ENCODE measurements around the gene C16orf96. TPM values are rescaled to one million over a fixed set of nuclear protein-coding genes. Genes with fewer than 3 reads are reported as not detected.

The C16orf96 gene
- total RNA-seq, 2 experiments from 2014 or later = 0.09 to 0.18 TPM

DNA sequence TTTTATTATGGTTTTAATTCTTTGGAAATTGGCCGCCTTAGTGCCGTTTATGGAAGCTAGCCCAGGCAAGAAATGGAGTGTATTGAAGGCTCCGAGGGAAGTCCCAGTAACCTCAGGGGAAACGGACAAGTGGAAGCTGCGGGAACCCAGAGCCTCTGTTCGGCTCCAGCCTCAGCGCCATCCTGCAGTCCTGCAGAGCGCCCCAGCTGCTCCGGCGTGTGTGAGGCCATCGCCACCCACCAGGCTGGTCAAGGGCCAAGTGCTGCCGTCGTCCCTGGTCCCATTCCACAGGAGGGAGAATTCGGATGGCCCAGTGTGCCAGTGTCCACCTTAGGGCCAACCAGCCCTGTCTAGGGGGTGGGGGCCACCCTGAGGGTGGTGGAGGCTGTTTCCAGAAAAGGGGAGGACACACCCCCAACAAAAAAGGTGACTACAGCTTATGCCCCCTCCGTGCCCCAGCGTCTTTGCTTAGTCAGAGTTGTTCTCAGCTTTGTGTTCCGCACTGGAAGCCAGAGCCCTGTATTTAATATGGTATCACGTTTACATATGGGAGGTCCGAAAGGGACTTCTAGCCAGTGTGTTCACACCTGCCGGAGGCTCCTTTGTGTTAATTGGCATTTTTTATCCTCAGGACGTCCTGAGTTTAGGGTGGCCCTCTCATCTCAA lies 81.5 kb downstream of the C16orf96 start:
- CTCF ChIA-PET = interaction anchor here (0.8 to 2.4 kb wide), 4 partner anchors 12 to 19 kb away, joined by 3 to 12 read pairs (median 4); no protein-coding TSS in a partner anchor
- intact Hi-C loops (cut with DNase I, micrococcal nuclease) = no loop called here
- peaks cover 19% of the 10 kb centered on the region for H3K4me1 Mint-ChIP-seq
- no peak for ATAC-seq
- H3K36me3 Mint-ChIP-seq (ENCODE audit: low read depth) = peaks cover 3% of the 10 kb centered on the region
- H3K27ac Mint-ChIP-seq = no peak overlapping the region
- no peak for DNase-seq
- no peaks in the 10 kb centered on the region for H3K27me3 Mint-ChIP-seq
- no peak overlapping the region for H3K4me3 Mint-ChIP-seq
- POLR2A ChIA-PET = no interaction called here
- H3K9me3 Mint-ChIP-seq (ENCODE audit: low read depth) = no peaks in the 10 kb centered on the region

DNA sequence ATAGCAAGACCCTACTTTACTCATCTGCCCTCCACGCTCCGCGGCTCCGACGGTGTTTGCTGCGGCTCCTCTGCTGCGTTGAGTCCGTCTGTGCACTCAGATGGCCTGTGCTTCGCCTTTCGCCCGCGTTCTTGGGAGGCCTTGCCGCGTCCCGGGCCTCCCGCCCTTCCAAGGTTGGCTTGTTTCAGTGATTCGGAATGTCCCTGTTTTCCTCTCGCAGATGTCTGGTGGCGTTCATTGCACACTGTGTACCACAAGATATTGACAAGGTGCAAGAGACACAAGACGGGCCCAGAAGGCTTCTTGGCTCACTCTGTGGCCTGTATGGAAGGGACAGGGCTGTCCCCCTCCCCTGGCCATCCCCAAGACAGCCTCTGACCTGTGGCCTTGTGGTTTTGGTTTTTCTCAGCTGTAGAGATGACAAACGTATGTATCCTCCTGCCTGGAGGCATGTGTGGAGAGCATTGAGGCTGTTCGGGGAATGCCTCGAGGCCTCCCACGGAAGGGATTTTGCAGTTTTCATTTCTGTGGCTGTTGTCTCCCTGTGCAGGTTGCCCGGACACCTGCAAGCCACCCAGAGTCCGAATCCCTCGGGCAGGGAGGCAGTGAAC lies 83.9 kb downstream of the C16orf96 start:
- ChIA-PET CTCF (no interaction called here), POLR2A (no interaction called here)
- Mint-ChIP-seq H3K4me1 (peaks cover 19% of the 10 kb centered on the region), H3K27ac (no peak overlapping the region), H3K9me3 (ENCODE audit: low read depth) (no peaks in the 10 kb centered on the region), H3K4me3 (no peak overlapping the region), H3K36me3 (ENCODE audit: low read depth) (peaks cover 3% of the 10 kb centered on the region), H3K27me3 (no peaks in the 10 kb centered on the region)
- no peak for DNase-seq
- no peak for ATAC-seq
- intact Hi-C loops (cut with DNase I, micrococcal nuclease) = no loop called here

DNA sequence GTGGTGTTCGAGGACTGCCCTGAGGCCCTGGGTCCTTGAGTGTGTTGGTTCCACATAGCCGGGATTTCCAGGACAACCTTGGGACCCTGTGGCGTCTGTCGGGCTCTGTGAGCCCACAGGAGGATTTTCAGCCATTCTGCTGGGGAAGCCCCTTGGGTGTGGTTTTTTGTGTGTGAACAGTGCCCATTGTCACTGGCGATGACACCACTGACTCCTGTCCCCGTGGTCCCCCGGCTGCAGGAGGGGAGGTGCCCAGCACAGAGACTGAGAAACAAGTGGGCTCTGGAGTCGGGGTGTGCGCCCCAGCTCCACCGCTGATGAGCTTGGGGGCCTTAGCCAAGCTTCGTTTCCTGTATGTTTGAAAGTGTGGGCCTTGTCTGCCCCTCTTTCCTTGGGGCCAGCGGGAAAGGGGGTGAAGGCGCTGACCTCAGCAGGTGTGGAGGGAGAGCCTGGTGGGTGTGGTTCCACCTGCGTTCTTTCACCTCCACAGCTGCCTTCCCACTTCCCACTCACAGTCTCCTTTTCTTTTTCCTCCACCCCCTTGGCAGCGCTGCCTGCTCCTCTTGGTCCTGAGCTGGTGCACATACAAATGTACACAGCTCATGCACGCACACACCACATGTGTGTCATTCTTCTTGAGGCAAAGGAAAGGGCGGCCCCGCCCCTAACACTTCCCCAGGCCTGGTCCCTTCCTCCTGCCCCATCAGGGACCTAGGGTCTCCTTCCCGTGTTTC lies 84.6 kb downstream of the C16orf96 start:
- no peak for DNase-seq
- Mint-ChIP-seq H3K4me3 (no peak overlapping the region), H3K27me3 (no peaks in the 10 kb centered on the region), H3K36me3 (ENCODE audit: low read depth) (peaks cover 3% of the 10 kb centered on the region), H3K4me1 (peaks cover 22% of the 10 kb centered on the region), H3K27ac (no peak overlapping the region), H3K9me3 (ENCODE audit: low read depth) (no peaks in the 10 kb centered on the region)
- POLR2A ChIA-PET = no interaction called here
- intact Hi-C loops (cut with DNase I, micrococcal nuclease) = no loop called here
- CTCF ChIA-PET = interaction anchor here (1.0 to 1.1 kb wide), 2 partner anchors 15 to 66 kb away, joined by 3 read pairs; no protein-coding TSS in a partner anchor
- peak; percentile 26 for ATAC-seq

DNA sequence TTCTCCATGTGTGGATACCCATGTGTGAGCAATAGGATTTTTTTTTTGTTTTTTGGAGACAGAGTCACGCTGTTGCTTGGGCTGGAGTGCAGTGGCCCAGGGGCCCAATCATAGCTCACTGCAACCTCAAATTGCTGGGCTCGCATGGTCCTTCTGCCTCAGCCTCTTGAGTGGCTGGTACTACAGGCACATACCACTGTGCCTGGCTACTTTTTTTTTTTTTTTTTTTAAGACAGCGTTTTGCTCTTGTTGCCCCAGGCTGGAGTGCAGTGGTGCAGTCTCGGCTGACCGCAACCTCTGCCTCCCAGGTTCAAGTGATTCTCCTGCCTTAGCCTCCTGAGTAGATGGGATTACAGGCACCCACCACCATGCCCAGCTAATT lies 85.2 kb downstream of the C16orf96 start:
- intact Hi-C loops (cut with DNase I, micrococcal nuclease) = no loop called here
- ChIA-PET POLR2A (no interaction called here), CTCF (interaction anchor here (1.0 to 1.1 kb wide), 2 partner anchors 16 to 66 kb away, joined by 3 read pairs; no protein-coding TSS in a partner anchor)
- DNase-seq (no peak), ATAC-seq (no peak)
- no peaks in the 10 kb centered on the region for H3K9me3 Mint-ChIP-seq (ENCODE audit: low read depth)
- peaks cover 22% of the 10 kb centered on the region for H3K4me1 Mint-ChIP-seq
- H3K27ac Mint-ChIP-seq = no peak overlapping the region
- H3K36me3 Mint-ChIP-seq (ENCODE audit: low read depth) = peaks cover 3% of the 10 kb centered on the region
- no peaks in the 10 kb centered on the region for H3K27me3 Mint-ChIP-seq
- H3K4me3 Mint-ChIP-seq = no peak overlapping the region

DNA sequence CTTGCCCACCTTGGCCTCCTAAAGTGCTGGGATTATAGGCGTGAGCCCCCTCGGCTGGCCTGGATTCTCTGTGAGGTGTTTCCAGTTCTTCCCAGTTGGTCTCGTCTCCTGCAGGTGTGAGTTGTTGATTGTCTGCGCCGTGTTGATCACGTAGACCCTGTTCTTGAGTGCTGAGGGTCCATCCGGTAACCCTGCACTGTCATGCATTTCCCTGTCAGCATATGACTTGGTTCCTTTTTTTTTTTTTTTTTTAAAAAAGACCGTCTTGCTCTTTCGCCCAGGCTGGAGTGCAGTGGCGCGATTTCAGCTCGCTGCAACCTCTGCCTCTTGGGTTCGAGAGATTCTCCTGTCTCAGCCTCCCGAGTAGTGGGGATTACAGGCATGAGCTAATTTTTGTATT lies 85.8 kb downstream of the C16orf96 start:
- Mint-ChIP-seq H3K27me3 (no peaks in the 10 kb centered on the region), H3K4me1 (peaks cover 26% of the 10 kb centered on the region), H3K36me3 (ENCODE audit: low read depth) (peaks cover 3% of the 10 kb centered on the region), H3K4me3 (no peak overlapping the region), H3K27ac (no peak overlapping the region), H3K9me3 (ENCODE audit: low read depth) (no peaks in the 10 kb centered on the region)
- DNase-seq = no peak
- intact Hi-C loops (cut with DNase I, micrococcal nuclease) = no loop called here
- ChIA-PET CTCF (interaction anchor here (1.1 kb wide), 1 partner anchor 65 kb away, joined by 3 read pairs; no protein-coding TSS in a partner anchor), POLR2A (no interaction called here)
- ATAC-seq = no peak

DNA sequence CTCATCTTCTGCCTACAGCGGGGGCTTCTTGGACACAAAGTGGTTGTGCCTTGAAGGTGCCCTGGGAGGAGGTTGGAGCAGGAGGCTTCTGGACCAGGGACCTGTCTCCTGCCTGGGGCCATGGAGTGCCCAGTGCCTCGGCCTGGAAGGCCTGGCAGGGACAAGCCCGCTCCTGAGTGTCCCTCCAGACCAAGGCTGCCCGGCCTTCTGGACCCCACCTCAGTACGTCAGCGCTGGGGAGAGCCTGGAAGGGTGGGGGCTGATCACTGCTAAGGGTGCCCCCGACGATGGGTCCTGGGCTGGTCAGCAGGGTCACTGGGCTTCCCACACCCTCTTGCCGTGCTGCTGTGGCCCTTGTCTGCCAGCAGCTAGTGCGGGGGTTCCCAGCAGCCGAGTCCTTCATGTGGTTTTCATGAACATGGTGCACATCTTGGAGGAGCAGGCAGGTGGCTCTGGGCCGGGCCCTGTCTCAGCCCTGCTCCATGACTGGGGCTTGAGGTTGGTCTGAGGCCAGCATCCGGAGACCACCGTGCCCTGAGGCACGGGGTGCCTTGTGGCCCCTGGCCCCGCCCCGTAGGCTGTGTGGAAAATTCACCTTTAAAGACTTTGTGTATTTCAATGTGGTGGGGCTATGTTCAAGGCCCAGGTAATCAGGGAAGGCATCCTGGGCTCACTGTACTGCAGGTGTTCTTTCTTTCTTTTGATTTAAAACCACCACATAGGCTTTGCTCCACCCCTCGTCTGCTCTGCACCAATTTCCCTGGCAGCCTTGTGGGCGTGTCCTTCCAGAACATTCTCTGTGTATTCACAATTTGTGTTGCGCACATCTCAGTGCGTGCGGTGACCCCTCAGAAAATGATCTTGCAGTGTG lies 90.9 kb downstream of the C16orf96 start:
- Mint-ChIP-seq H3K4me1 (peaks cover 31% of the 10 kb centered on the region), H3K27ac (peak overlapping the region; percentile 51), H3K36me3 (ENCODE audit: low read depth) (peaks cover 21% of the 10 kb centered on the region), H3K9me3 (ENCODE audit: low read depth) (no peaks in the 10 kb centered on the region), H3K4me3 (no peak overlapping the region), H3K27me3 (no peaks in the 10 kb centered on the region)
- intact Hi-C loops (cut with DNase I, micrococcal nuclease) = no loop called here
- ATAC-seq = peak; percentile 20
- ChIA-PET CTCF (interaction anchor here (0.9 kb wide), 1 partner anchor 172 kb away, joined by 3 read pairs; the partner anchor contains the start of gene NMRAL1), POLR2A (no interaction called here)
- DNase-seq = peak; percentile 41

DNA sequence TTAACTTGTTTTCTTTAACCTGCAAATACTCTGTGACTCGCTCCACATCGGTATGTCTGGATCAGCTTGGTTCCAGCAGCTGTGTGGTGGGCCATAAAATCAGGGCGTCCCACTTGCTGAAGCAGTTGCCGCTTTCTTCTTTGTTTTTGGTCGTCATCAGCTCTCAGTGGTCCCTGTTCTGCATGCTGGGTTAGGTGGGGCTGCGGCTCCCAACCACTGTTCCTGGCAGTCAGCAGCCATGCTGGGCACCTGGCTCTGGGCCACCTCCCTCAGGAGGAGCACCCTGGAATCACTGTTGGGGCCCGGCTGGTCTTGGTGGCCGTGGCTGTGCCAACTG lies 91.5 kb downstream of the C16orf96 start:
- H3K36me3 Mint-ChIP-seq (ENCODE audit: low read depth) = peaks cover 22% of the 10 kb centered on the region
- H3K27me3 Mint-ChIP-seq = no peaks in the 10 kb centered on the region
- ChIA-PET POLR2A (no interaction called here), CTCF (interaction anchor here (0.9 kb wide), 1 partner anchor 173 kb away, joined by 3 read pairs; the partner anchor contains the start of gene NMRAL1)
- no peak overlapping the region for H3K4me3 Mint-ChIP-seq
- H3K9me3 Mint-ChIP-seq (ENCODE audit: low read depth) = no peaks in the 10 kb centered on the region
- DNase-seq (no peak), ATAC-seq (peak; percentile 2)
- peak overlapping the region; percentile 37 for H3K27ac Mint-ChIP-seq
- intact Hi-C loops (cut with DNase I, micrococcal nuclease) = no loop called here
- peaks cover 31% of the 10 kb centered on the region for H3K4me1 Mint-ChIP-seq

DNA sequence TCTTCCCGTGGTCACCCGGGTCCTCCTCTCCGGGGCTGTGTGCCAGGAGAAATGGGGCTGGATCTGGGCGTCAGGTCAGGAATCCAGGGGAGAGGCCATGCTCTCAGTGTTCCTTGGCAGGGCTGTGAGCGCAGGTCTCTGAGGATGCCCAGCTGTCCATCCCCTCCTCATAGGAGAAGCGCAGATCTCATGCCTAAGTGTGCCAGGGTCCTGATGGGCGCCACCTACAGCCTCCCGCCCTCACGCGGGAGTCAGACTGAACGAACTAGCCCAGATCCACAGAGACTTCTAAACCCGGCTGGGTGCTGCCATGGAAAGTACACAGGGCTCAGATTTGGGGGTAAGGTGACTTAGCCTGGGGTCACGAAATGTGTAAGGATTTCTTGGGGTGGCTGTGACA lies 92.8 kb downstream of the C16orf96 start:
- DNase-seq (peak; percentile 27), ATAC-seq (peak; percentile 7)
- Mint-ChIP-seq H3K4me1 (peaks cover 31% of the 10 kb centered on the region), H3K27ac (no peak overlapping the region), H3K4me3 (no peak overlapping the region), H3K9me3 (ENCODE audit: low read depth) (no peaks in the 10 kb centered on the region), H3K36me3 (ENCODE audit: low read depth) (peaks cover 22% of the 10 kb centered on the region), H3K27me3 (no peaks in the 10 kb centered on the region)
- CTCF ChIA-PET = interaction anchor here (1.1 to 2.2 kb wide), 2 partner anchors 11 to 49 kb away, joined by 3 to 12 read pairs; no protein-coding TSS in a partner anchor
- POLR2A ChIA-PET = no interaction called here
- intact Hi-C loops (cut with DNase I, micrococcal nuclease) = no loop called here

DNA sequence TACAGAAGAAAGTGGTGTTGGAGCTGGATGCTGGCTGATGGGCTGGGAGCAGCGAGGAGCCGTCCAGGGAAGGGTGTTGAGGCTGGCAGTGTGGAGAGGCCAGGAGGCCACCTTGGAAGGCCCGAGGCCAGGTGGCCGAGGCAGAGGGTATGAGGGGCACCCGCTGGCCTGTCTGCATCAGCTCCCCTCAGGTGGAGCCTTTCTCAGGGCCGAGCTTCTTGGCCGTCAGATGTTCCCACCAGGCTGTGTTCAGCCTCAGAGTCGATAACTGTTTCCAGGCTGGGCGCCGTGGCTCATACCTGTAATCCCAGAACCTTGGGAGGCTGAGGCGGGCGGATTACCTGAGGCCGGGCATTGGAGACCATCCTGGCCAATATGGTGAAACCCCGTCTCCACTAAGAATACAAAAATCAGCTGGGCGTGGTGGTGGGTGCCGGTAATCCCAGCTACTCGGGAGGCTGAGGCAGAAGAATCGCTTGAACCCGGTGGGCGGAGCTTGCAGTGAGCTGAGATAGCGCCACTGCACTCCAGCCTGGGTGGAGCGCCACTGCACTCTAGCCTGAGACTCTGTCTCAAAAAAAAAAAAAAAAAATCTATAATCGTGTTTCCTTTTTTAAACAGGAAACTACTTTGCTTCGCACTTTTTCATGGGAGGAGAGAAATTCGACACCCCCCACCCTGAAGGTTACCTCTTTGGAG lies 93.8 kb downstream of the C16orf96 start:
- Mint-ChIP-seq H3K27me3 (no peaks in the 10 kb centered on the region), H3K36me3 (ENCODE audit: low read depth) (peaks cover 23% of the 10 kb centered on the region), H3K9me3 (ENCODE audit: low read depth) (no peaks in the 10 kb centered on the region), H3K4me1 (peaks cover 31% of the 10 kb centered on the region), H3K4me3 (no peak overlapping the region), H3K27ac (peak overlapping the region; percentile 37)
- CTCF ChIA-PET = interaction anchor here (0.8 to 2.2 kb wide), 12 partner anchors 9 to 172 kb away, joined by 3 to 15 read pairs (median 4); partner anchors contain the start of gene MGRN1
- intact Hi-C loops (cut with DNase I, micrococcal nuclease) = no loop called here
- POLR2A ChIA-PET = interaction anchor here (0.5 kb wide), 1 partner anchor 21 kb away, joined by 3 read pairs; no protein-coding TSS in a partner anchor
- ATAC-seq (peak; percentile 54), DNase-seq (peak; percentile 53)

Data from activated CD4-positive, alpha-beta T cell treated with anti-CD3 and anti-CD28 coated beads for 36 hours (primary cell).